CD4-positive, alpha-beta T cell treated with Interleukin-21 for 1 hour (primary cell): Measurements from ENCODE around the gene ADAM8.
"Not testable (repeated sequence)": the region's sequence is repeated elsewhere in the genome, so short reads cannot be mapped to it uniquely, and the experiment has no call there.

Experiments
- DNase-seq: peaks from one replicate; pipeline ENCODE4 v3.0.0-alpha.2; 2020

ADAM8 gene

DNA sequence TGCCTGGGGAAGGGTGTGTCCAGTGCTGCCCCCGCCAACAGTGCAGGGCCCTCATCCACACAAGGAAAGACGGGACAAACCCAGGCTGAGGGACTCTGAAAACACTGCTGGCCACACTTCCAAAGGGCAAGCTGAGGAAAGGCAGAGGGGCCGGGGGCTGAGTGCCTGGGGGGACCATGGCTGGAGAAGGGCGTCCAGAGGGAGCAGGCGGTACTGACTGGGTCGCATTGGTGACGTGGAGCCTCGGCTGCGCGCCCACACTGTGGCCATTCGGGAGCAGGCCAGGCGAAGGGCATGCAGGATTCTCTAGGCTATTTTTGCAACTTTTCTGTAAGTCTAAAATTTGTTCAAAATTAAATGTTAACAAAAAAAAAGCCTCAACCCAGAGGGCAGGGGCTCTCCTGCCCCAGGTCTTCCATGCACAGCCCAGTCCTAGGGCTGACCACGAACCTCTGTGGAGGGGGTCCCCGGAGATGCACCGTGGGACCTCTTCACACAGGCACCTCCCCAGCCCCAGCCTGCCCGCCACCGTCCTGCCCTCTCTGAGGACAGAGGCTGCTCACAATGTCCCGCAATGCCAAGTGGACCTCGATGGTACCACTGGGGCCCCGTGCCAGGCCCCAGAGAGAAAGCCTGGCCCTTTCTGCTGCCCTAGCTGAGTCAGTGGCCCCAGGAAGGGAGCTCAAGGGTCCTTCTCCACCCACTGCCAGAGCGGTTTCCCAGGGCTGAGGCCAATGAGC is 10.4 kb downstream of the ADAM8 start:
- no peak for DNase-seq

DNA sequence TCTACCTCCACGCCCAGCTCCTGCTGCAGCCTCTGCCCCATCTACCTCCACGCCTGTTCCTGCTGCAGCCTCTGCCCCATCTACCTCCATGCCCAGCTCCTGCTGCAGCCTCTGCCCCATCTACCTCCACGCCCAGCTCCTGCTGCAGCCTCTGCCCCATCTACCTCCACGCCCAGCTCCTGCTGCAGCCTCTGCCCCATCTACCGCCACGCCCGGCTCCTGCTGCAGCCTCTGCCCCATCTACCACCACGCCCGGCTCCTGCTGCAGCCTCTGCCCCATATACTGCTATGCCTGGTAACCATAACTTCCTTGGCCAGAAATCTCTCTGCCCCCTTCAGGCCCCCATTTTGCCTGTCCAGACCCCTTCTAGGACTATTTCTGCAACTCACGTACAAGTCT is 11.6 kb downstream of the ADAM8 start:
- not testable (repeated sequence) for DNase-seq

DNA sequence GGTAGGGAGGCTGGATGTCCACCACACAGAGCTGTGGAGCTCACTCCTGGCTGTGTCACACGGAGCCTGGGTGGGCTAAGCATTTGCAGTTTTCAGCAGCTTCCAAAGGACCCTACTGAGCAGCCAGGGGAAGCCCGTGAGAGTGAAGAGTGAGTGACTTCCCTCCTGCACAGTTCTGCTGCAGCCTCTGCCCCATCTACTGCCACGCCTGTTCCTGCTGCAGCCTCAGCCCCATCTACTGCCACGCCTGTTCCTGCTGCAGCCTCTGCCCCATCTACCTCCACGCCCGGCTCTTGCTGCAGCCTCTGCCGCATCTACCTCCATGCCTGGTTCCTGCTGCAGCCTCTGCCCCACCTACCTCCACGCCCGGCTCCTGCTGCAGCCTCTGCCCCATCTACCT is 12.2 kb downstream of the ADAM8 start:
- peak; percentile 61 for DNase-seq

DNA sequence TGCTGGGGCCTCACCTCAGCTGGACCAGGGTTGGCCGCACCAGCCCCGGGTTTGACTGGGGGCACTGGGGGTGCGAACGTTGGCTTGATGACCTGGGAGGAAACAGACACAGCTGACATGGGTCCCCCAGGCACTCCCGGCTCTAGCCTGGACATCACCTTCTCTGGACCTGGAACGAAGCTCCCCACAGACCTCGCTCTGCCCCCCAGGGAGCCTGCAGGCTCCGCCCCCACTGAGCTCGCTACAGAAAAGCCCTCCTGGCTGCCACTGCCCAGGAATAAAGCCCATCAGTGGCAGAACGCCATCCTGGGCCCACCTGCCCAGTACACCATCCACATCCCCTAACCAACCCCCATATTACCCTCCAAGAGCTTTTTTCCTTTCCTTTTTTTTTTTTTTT is 13.0 kb downstream of the ADAM8 start:
- no peak for DNase-seq

DNA sequence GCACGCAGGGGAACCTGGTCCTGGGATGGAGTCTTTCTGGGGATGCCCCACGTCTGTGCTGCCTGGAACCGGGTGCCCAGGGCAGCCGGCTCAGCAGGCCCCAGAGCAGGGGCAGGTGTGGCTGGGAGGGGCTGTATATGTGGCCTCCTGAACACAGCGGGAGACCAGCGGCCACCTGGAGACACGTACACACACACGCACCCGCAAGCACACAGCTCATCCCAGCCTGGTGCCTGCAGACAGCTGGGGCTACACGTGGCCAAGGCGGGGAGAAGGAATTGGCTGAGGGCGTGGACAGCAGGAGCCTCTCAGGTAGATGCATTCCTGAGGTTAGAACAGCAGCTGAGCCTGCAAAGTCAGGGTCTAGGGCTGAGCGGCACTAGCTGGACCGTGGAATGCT is 14.0 kb downstream of the ADAM8 start:
- DNase-seq = no peak

DNA sequence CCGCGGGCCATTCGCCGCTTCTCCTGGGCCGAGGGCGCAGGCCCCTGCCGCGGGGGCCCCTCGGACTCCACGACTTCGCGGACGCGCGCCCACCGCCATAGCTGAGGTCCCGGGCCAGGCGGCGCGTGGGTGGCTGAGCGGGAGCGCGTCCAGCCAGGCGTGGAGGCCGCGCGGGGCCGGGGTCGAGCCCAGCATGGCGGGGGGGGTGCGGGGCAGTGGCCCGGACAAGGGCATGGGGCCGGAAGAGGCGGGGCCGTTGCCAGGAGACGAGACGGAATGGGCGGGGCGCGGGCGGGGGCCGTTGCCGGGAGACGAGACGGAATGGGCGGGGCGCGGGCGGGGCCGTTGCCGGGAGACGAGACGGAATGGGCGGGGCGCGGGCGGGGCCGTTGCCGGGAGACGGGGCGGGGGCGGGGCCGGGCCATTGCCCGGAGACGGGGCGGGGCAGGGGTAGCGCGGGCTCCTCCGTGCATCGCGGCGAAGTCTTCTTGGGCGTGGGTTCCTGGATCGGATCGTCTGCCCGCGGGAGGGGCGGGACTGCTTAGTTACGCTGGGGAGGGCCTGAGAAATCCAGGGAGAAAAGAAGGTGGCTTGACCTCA is 14.8 kb downstream of the ADAM8 start:
- peak; percentile 91 for DNase-seq

DNA sequence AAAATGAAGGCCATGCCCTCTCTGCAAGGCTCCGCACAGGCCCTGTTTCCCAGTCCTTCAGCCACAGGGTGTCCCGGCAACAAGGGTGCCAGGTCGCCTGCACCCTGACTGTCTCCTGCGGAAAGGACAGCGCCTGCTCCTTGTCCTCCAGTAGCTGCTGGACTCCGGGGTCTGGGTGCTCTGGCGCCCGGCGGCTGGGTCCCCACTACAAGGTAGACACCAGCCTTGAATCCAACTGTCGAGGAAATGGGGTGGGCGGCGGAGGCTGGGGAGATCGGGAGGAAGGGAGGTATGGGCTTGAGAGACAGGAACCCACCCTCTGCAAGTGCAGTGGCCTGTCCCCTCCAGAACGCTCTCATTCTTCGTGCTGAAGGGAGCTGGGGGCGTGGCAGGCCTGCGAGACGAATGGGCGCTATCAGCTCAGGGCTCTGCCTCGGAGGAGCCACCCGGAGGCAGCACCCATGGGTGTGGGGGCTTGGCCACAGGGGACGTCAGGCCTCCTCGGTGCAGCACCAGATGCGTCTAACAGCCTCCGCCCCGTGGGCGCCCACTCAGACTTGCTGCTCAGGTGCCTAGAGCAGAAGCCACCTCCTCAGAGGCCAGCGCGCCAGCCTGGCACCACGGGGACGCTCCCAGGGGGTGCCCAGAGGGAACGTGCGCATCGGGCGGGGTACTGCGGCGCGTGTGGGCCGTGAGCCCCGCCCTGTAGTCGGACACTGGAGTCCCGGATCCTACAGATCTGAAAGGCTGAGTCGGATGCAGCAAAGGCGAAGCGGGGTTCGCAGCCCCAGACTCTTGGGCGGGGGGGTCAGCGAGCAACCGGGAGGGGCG is 15.6 kb downstream of the ADAM8 start:
- peak; percentile 74 for DNase-seq

DNA sequence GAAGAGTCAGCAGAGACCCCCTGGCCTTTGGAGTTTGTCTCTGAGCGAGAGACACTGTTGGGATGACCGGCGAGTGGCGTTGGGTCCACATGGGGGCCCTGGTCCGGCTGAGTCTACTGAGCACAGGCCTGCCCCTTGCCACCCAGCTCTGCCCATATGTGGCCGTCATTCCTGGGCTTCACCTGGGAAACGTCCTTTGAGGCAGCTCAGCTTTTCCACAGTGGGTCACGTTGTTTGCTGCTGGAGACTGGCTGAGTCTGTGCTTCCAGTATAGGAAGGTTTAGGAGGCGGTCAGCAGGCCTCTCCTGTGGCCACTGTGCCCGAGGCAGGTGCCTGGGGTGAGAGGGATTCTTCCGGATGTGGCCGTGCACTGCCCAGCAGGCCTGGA is 17.1 kb downstream of the ADAM8 start:
- DNase-seq = no peak

DNA sequence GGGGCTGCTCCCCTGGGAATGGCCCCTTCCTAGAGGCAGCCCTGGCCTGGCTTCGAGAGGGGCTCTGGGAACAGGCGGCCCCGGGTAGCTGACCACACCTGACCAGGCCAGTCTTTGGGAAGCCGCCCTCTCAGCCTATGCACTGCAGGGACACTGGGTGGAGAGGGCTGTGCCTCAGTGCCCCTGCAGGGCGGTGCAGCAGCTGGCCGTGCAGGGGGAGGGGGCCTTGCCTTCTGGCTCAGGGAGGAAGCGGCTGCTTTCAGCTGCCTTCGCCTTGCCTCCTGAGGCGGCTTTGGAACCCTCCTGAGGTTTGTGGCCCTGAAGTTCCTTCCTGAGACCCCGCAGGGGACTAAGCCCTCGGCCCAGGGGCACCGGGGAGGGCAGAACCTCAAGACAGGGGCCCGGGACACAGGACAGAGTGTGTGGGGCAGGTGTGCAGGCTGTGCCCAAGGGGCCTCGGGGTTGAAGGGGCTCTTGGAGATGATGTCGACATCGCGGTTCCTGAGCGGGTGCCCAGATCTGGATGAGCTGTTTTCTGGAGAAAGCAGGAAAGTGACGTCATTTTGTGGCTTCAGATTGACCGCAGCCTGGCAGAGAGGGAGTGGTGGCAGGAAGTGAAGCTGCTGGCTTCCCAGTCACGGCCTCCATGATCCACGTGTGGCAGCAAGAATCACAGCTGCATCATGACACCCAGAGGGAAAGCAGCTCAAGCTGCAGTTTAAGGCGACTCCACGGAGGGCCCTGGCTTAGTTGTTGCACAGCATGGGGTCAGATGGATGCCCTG is 17.7 kb downstream of the ADAM8 start:
- peak; percentile 85 for DNase-seq

DNA sequence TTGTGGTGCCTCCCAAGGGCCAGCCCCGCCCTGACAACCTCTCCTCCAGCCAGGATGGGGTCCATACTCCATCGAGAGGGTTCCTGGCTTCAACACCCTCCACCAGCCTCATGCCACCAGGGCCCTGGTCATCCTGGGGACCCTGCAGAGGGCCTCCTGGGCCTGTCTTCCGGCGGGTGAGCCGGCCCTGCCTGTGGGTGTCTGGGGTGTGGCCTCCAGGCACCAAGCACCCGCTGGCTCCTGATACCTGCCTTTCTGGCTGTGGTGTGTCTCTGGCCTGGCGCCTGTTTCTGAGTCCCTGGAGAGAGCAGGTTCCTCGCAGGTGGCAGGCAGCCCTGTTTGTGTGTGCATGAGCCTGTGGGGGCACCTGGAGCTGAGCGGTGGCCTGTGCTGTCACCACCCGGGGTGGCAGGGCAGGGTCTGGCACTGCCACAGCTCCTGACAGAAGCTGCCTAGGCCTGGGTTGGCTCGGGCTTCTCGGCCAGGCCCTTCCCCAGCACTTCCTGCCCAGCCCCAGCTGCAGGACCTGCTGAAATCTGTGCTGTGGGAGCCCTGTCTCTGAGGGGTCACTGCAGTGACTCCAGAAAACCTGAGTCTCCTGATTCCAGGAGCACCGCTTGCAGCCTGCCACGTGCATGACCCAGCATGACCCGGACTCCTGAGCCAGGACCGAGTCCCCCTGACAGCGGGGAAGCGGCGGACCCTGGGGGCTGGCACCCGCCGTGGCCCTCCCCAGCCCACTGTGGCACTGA is 18.4 kb downstream of the ADAM8 start:
- peak; percentile 40 for DNase-seq

DNA sequence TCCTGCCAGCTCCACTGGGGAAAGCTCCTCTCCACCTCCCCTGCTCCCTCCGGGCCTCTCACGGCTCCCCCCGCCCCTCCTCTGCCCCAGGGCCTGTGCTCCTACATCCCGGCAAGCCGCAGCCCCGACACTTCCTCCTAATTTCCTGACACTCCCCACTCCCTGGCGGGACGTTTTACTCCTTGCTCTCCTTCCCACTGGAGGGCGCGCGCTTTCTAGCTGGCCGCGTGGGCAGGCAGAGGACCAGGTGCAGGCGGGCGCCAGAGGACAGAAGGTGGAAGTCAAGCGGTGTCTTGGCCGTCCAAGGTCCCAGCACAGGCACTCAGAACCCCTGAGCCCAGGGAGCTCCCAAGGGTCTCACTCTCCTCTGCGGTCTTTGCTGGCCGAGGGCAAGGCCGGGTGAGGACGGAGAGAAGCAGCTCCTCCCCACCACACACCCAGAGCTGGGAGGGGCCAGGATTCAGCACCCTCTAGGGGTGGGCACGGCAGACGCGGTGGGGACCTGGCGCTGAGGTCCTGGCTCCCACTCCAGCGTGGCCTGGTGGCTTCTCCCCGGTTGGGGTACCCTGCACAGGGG is 19.1 kb downstream of the ADAM8 start:
- peak; percentile 33 for DNase-seq

DNA sequence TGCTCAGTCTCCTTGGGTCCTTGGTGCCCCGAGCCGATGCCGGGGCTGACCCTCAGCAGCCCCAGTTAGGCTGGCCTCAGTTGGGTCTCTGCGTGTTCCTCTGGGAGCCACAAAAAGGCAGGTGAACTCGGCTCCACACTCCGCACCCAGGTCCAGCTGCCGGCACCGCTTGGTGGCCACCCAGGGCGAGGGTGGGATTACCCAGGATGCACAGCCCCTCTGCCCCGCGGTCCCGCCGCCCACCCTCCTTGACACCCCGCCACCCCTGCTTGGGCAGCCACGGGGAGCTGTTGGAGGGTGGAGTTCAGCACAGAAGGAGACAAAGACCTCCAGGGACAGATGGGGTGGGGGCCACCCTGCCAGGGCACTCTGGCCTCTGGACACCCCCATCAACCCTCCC is 21.3 kb downstream of the ADAM8 start:
- DNase-seq = no peak

DNA sequence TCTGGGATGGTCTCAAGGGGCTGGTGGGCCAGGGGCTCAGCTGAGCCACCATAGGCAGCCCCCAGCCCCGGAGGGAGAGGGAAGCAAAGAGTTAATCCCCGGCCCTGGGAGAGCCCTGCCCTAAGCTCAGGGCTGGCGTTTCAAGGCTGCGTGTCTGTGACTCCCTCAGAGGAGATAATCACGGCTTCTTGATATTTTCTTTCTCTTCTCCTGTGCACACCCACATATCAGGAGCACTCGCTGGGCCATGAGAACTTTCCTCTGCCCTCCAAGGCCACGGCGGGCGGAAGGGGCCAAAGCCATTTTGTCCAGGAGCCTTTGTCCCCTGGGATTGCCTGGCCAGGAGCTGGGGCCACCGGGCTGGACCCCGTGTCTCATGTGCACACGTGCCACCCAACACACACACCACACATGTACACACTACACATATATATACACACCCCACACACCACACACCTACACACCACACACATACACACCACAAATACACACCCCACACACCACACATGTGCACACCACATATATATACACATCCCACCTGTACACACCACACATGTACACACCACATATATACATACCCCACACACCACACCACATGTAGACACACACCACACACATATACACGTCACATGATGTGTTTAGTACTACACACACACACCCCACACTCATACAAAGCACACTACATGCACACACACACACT is 22.1 kb downstream of the ADAM8 start:
- DNase-seq = no peak

DNA sequence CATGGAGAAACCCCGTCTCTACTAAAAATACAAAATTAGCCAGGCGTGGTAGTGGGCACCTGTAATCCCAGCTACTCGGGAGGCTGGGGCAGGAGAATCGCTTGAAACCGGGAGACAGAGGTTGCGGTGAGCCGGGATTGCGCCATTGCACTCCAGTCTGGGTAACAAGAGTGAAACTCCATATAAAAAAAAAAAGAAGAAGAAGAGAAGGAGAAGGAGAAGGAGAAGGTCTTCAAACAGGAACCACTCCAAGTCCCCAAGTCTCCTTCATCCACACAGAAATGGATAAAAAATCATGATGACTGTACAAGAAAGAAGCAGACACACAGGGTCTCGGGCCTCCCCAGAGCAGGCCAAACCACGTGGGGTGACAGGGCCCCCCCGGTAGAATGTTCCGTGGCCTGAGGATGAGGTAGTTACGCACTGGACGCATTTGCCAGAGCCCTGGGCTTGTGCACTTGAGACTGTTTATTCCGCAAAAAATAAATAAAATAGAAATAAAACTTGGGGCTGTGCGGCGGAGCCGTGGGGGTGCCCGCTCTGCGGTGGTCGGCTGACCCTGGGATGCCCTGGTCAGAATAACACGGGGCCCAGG is 23.2 kb downstream of the ADAM8 start:
- DNase-seq = no peak

DNA sequence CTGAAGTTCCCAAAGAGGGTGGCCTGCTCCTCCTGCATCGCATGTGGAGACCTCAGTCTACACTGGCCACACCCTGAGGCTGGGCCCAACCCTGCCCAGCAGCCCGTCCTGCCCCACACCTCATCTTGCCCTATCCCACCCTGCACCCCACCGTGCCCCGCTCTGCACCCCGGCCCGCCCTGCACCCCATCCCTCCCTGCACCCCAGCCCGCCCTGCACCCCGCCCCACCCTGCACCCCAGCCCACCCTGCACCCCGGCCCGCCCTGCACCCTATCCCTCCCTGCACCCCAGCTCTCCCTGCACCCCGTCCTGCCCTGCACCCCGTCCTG is 24.5 kb downstream of the ADAM8 start:
- DNase-seq = no peak

DNA sequence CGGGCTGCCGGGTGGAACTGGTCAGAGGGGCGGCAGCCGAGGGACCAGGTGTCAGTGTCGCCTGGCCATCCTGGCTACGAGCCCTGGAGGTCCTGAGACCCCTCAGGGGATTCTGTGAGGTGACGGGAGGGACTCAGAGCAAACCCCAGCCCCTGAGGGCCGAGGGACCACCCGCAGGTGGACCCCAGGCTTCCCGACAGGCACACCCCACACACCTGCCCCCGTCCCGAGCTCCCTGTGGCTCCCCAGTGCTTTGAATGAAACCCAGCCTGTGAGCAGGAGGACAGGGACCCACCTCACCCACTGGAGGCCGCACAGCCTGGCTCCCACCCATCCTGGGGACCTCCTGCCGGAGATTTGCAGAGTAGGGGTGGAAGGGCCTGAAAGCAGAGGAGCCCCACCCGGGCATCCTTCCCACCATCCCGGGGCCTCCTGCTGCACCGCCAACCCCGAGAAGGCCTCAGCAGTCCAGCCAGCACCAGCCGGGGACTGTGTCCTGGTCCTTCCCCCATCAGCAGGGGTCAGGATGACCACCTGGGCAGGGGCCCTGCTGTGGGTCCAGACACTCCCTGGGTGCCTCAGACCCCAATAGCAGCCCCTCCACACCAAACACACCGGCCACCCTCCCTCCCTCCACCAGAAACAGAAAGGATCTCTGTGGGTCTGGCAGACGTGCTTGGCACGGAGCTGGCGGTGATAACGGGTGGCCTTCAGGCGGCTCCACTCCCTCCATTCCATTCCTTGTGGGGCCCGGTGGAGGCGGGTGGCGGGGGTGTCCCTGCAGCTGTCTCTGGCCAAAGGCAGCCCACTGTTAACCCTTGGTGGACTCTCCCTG is 25.1 kb downstream of the ADAM8 start:
- no peak for DNase-seq

DNA sequence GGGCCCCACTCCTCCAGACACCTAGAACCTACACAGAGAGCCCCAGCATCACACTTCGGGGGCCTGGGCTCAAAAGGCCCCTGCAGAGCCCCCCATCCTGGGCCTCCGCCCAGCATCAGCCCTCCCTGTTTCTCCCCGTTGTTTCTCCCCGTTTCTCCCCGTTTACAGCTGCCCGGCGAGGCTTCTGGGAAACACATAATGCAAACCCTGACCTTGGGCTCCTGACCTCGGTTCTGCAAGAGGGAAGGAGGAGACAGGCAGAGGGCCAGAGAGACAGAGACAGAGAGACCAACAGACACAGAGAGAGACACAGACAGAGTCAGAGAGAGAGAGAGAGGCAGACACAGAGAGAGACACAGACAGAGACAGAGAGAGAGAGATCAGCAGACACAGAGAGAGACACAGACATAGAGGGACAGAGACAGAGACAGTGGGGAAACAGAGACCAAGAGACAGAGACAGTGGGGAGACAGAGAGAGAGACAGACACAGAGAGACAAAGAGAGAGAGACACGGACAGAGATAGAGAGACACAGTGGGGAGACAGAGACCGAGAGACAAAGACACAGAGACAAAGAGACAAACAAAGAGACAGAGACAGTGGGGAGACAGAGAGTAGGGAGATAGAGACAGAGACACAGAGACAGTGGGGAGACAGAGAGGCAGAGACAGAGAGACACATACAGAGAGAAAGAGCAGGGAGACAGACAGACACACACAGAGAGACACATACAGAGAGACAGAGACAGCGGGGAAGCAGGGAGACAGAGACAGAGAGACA is 26.5 kb downstream of the ADAM8 start:
- no peak for DNase-seq

DNA sequence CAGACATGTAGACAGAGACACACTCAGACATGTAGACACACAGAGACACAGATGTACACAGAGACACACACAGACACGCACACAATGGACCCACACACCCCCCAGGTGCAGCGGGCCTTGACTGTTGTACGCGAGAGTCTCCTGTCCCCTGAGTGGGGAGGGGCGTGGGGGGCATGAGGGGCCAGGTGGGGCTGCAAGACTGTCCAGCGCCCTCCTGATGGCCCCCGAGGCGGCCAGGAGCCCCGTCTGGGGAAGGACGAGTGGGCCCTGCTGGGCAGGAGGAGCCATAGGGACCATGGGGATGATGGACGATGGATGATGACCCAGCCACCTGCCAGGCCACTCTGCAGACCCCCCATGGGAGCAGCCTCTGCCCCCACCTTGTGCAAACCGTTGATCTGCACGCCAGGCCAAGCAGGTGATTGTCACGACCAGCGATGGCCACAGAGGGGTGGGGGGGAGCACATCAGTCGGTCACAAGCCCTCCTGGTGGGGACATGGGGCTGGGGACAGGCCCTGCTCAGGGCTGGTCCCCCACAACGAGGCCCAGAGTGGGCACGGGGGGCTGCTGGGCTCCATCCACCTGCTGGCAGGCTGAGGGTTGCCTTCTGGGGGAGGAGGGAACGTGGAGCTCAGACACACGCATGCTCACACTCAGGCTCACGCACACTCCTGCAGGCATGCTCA is 27.4 kb downstream of the ADAM8 start:
- DNase-seq = no peak

DNA sequence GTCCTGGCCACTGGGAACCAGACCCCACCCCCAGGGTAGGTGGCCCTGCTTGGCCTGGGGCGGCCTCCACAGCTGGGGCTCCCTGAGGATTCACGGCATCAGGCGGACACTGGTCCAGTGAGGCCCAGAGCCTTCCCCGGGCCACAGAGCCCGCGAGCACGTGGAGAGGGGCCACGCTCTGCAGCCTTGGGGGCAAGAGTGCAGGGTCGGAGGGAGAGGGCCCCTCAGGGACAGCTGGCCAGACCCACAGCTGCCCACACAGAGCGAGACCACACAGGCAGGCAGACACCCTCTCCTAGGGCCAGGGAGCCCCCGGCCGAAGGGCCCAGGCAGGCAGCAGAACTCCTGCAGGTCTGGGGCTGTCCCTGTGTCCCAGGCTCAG is 28.3 kb downstream of the ADAM8 start:
- no peak for DNase-seq
